ENCODE results near the gene RCSD1.

Gene RCSD1

GRCh38 chr1:167721617-167722151, 91.7 kb downstream of the RCSD1 start, which contains the start of gene MPZL1:
MPZL1 (plus strand) TSS chr1:167721982; CDS start chr1:167722152, 170 bp downstream.
- Histone ChIP-seq H3K4me1 (ENCODE audit: control insufficient read depth in 1 of 2, insufficient read depth in 2 of 2, low read length in 2 of 2) (peaks cover 16% of the 10 kb centered on the region in 2 donors), H3K27me3 (ENCODE audit: low read depth, low read length) (no peaks in the 10 kb centered on the region), H3K9me3 (ENCODE audit: control insufficient read depth in 1 of 2, low read length in 2 of 2) (no peaks in the 10 kb centered on the region), H3K4me3 (ENCODE audit: low read depth in 1 of 2, low read length in 2 of 2) (peak within 1 kb of the TSS; percentile 77 to 97), H3K27ac (ENCODE audit: low read length) (peak within 1 kb of the TSS; percentile 85), H3K36me3 (ENCODE audit: control insufficient read depth in 1 of 2, insufficient read depth in 2 of 2, low read length in 2 of 2) (no peaks in the 10 kb centered on the region)

GRCh38 chr1:167722152-167722869, 92.3 kb downstream of the RCSD1 start:
- no peaks in the 10 kb centered on the region for H3K36me3 ChIP-seq (ENCODE audit: control insufficient read depth in 1 of 2, insufficient read depth in 2 of 2, low read length in 2 of 2)
- H3K4me3 ChIP-seq (ENCODE audit: low read depth in 1 of 2, low read length in 2 of 2): peak overlapping the region; percentile 77 to 97
- peak overlapping the region; percentile 47 for H3K27ac ChIP-seq (ENCODE audit: low read length)
- H3K4me1 ChIP-seq (ENCODE audit: control insufficient read depth in 1 of 2, insufficient read depth in 2 of 2, low read length in 2 of 2): peaks cover 16% of the 10 kb centered on the region in 2 donors
- no peaks in the 10 kb centered on the region for H3K9me3 ChIP-seq (ENCODE audit: control insufficient read depth in 1 of 2, low read length in 2 of 2)
- no peaks in the 10 kb centered on the region for H3K27me3 ChIP-seq (ENCODE audit: low read depth, low read length)

DNA sequence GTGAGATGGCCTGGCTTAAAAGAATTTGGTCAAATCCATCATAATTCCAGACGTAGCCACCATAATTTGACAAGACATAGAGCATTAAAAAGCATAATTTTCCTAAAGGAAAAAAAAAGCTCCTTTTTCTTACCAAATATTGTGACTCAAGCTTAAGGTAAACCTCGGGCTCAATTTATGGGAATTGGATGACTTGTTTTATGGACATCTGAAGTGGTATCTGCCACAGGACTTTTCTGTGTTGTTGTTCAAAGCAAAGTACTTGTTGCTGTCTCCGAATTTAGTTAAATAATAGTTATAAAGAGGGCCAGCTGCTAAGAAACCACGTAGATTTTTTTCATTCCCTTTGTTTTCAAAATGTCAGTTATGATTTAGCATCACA, 92.8 kb downstream of the RCSD1 start:
- peak overlapping the region; percentile 77 to 97 for H3K4me3 ChIP-seq (ENCODE audit: low read depth in 1 of 2, low read length in 2 of 2)
- H3K27me3 ChIP-seq (ENCODE audit: low read depth, low read length): no peaks in the 10 kb centered on the region
- H3K4me1 ChIP-seq (ENCODE audit: control insufficient read depth in 1 of 2, insufficient read depth in 2 of 2, low read length in 2 of 2): peaks cover 16% of the 10 kb centered on the region in 2 donors
- H3K27ac ChIP-seq (ENCODE audit: low read length): peak overlapping the region; percentile 47
- H3K9me3 ChIP-seq (ENCODE audit: control insufficient read depth in 1 of 2, low read length in 2 of 2): no peaks in the 10 kb centered on the region
- no peaks in the 10 kb centered on the region for H3K36me3 ChIP-seq (ENCODE audit: control insufficient read depth in 1 of 2, insufficient read depth in 2 of 2, low read length in 2 of 2)

GRCh38 chr1:167723707-167724323, 93.8 kb downstream of the RCSD1 start:
- peak overlapping the region; percentile 77 to 97 for H3K4me3 ChIP-seq (ENCODE audit: low read depth in 1 of 2, low read length in 2 of 2)
- no peaks in the 10 kb centered on the region for H3K27me3 ChIP-seq (ENCODE audit: low read depth, low read length)
- peak overlapping the region; percentile 47 for H3K27ac ChIP-seq (ENCODE audit: low read length)
- H3K9me3 ChIP-seq (ENCODE audit: control insufficient read depth in 1 of 2, low read length in 2 of 2): no peaks in the 10 kb centered on the region
- H3K36me3 ChIP-seq (ENCODE audit: control insufficient read depth in 1 of 2, insufficient read depth in 2 of 2, low read length in 2 of 2): no peaks in the 10 kb centered on the region
- H3K4me1 ChIP-seq (ENCODE audit: control insufficient read depth in 1 of 2, insufficient read depth in 2 of 2, low read length in 2 of 2): peaks cover 16% of the 10 kb centered on the region in 2 donors

GRCh38 chr1:167726008-167726407, 96.0 kb downstream of the RCSD1 start:
- Histone ChIP-seq H3K9me3 (ENCODE audit: control insufficient read depth in 1 of 2, low read length in 2 of 2) (no peaks in the 10 kb centered on the region), H3K36me3 (ENCODE audit: control insufficient read depth in 1 of 2, insufficient read depth in 2 of 2, low read length in 2 of 2) (peaks cover 0 to 8% of the 10 kb centered on the region in 2 donors), H3K27ac (ENCODE audit: low read length) (no peak overlapping the region), H3K4me1 (ENCODE audit: control insufficient read depth in 1 of 2, insufficient read depth in 2 of 2, low read length in 2 of 2) (peaks cover 12% of the 10 kb centered on the region in 2 donors), H3K4me3 (ENCODE audit: low read depth in 1 of 2, low read length in 2 of 2) (no peak overlapping the region), H3K27me3 (ENCODE audit: low read depth, low read length) (no peaks in the 10 kb centered on the region)

GRCh38 chr1:167728818-167729410, 98.9 kb downstream of the RCSD1 start:
- no peak overlapping the region for H3K4me3 ChIP-seq (ENCODE audit: low read depth in 1 of 2, low read length in 2 of 2)
- H3K9me3 ChIP-seq (ENCODE audit: control insufficient read depth in 1 of 2, low read length in 2 of 2): no peaks in the 10 kb centered on the region
- peaks cover 0 to 8% of the 10 kb centered on the region in 2 donors for H3K36me3 ChIP-seq (ENCODE audit: control insufficient read depth in 1 of 2, insufficient read depth in 2 of 2, low read length in 2 of 2)
- peaks cover 9 to 11% of the 10 kb centered on the region in 2 donors for H3K4me1 ChIP-seq (ENCODE audit: control insufficient read depth in 1 of 2, insufficient read depth in 2 of 2, low read length in 2 of 2)
- H3K27me3 ChIP-seq (ENCODE audit: low read depth, low read length): no peaks in the 10 kb centered on the region
- H3K27ac ChIP-seq (ENCODE audit: low read length): no peak overlapping the region

DNA sequence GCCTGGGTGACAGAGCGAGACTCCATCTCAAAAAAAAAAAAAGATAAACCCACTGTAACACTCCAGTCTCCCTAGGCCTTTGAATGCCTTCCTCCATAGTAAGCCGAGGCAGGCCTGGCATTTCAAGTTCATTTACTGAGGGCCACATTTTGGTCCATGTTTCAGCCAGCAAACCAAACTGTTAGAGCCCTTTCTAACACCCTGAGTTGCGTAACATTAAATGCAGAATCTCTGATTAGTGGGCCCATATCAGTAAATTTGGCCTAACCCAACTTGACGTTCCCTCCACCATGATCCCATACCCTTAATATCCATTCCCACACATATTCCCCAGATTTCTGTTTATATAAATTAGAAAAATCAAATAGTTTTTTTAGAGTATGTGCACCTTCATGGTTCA, 104.2 kb downstream of the RCSD1 start:
- Histone ChIP-seq H3K36me3 (ENCODE audit: control insufficient read depth in 1 of 2, insufficient read depth in 2 of 2, low read length in 2 of 2) (peaks cover 0 to 8% of the 10 kb centered on the region in 2 donors), H3K27ac (ENCODE audit: low read length) (no peak overlapping the region), H3K9me3 (ENCODE audit: control insufficient read depth in 1 of 2, low read length in 2 of 2) (no peaks in the 10 kb centered on the region), H3K4me3 (ENCODE audit: low read depth in 1 of 2, low read length in 2 of 2) (no peak overlapping the region), H3K4me1 (ENCODE audit: control insufficient read depth in 1 of 2, insufficient read depth in 2 of 2, low read length in 2 of 2) (peaks cover 6 to 7% of the 10 kb centered on the region in 2 donors), H3K27me3 (ENCODE audit: low read depth, low read length) (no peaks in the 10 kb centered on the region)

- H3K9me3 ChIP-seq (ENCODE audit: control insufficient read depth in 1 of 2, low read length in 2 of 2): no peaks in the 10 kb centered on the region
- H3K4me1 ChIP-seq (ENCODE audit: control insufficient read depth in 1 of 2, insufficient read depth in 2 of 2, low read length in 2 of 2): peaks cover 7 to 11% of the 10 kb centered on the region in 2 donors
- no peaks in the 10 kb centered on the region for H3K27me3 ChIP-seq (ENCODE audit: low read depth, low read length)
- H3K36me3 ChIP-seq (ENCODE audit: control insufficient read depth in 1 of 2, insufficient read depth in 2 of 2, low read length in 2 of 2): peaks cover 0 to 8% of the 10 kb centered on the region in 2 donors
- no peak overlapping the region for H3K27ac ChIP-seq (ENCODE audit: low read length)
- no peak overlapping the region for H3K4me3 ChIP-seq (ENCODE audit: low read depth in 1 of 2, low read length in 2 of 2)
Observed at GRCh38 chr1:167734841-167735240, 104.8 kb downstream of the RCSD1 start.

DNA sequence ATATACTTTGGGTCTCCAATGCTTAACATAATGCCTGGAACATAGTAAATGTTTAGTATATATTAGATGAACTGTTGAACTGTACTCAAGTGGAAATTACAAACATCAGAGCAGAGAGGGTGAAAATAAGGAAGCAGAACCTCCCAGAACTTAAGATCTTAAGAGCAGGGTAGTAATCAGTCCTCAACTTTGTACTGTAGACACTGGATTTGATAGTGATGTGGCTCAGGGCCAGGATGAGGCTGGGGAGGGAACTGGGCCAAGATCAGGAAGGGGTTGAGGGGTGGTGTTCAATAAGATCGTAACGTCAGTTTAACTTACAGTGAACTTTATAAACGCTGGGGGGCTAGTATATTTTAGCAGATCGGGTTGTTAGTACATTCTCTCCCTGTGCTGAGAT, 107.1 kb downstream of the RCSD1 start:
- no peaks in the 10 kb centered on the region for H3K9me3 ChIP-seq (ENCODE audit: control insufficient read depth in 1 of 2, low read length in 2 of 2)
- no peak overlapping the region for H3K4me3 ChIP-seq (ENCODE audit: low read depth in 1 of 2, low read length in 2 of 2)
- H3K27me3 ChIP-seq (ENCODE audit: low read depth, low read length): no peaks in the 10 kb centered on the region
- H3K4me1 ChIP-seq (ENCODE audit: control insufficient read depth in 1 of 2, insufficient read depth in 2 of 2, low read length in 2 of 2): peaks cover 7 to 15% of the 10 kb centered on the region in 2 donors
- no peaks in the 10 kb centered on the region for H3K36me3 ChIP-seq (ENCODE audit: control insufficient read depth in 1 of 2, insufficient read depth in 2 of 2, low read length in 2 of 2)
- peak overlapping the region; percentile 16 for H3K27ac ChIP-seq (ENCODE audit: low read length)

- H3K27me3 ChIP-seq (ENCODE audit: low read depth, low read length): no peaks in the 10 kb centered on the region
- H3K4me3 ChIP-seq (ENCODE audit: low read depth in 1 of 2, low read length in 2 of 2): no peak overlapping the region
- no peaks in the 10 kb centered on the region for H3K36me3 ChIP-seq (ENCODE audit: control insufficient read depth in 1 of 2, insufficient read depth in 2 of 2, low read length in 2 of 2)
- H3K4me1 ChIP-seq (ENCODE audit: control insufficient read depth in 1 of 2, insufficient read depth in 2 of 2, low read length in 2 of 2): peaks cover 7 to 15% of the 10 kb centered on the region in 2 donors
- no peaks in the 10 kb centered on the region for H3K9me3 ChIP-seq (ENCODE audit: control insufficient read depth in 1 of 2, low read length in 2 of 2)
- H3K27ac ChIP-seq (ENCODE audit: low read length): no peak overlapping the region
Observed at GRCh38 chr1:167738158-167738557, 108.1 kb downstream of the RCSD1 start.

- Histone ChIP-seq H3K27ac (ENCODE audit: low read length) (peak overlapping the region; percentile 75), H3K4me1 (ENCODE audit: control insufficient read depth in 1 of 2, insufficient read depth in 2 of 2, low read length in 2 of 2) (peaks cover 5 to 16% of the 10 kb centered on the region in 2 donors), H3K4me3 (ENCODE audit: low read depth in 1 of 2, low read length in 2 of 2) (no peak overlapping the region), H3K36me3 (ENCODE audit: control insufficient read depth in 1 of 2, insufficient read depth in 2 of 2, low read length in 2 of 2) (no peaks in the 10 kb centered on the region), H3K9me3 (ENCODE audit: control insufficient read depth in 1 of 2, low read length in 2 of 2) (no peaks in the 10 kb centered on the region), H3K27me3 (ENCODE audit: low read depth, low read length) (no peaks in the 10 kb centered on the region)
Observed at GRCh38 chr1:167739752-167740151, 109.7 kb downstream of the RCSD1 start.

All from muscle layer of duodenum (tissue), 2 donors.